ENCODE results near the gene APOC3.

GRCh38 chr11:116792869-116793771, 36.6 kb upstream of the APOC3 start:
- no peak for TF ChIP-seq EP300 (IDR thresholded peaks at IDR 0.05)
- TF ChIP-seq, protein P1, sequence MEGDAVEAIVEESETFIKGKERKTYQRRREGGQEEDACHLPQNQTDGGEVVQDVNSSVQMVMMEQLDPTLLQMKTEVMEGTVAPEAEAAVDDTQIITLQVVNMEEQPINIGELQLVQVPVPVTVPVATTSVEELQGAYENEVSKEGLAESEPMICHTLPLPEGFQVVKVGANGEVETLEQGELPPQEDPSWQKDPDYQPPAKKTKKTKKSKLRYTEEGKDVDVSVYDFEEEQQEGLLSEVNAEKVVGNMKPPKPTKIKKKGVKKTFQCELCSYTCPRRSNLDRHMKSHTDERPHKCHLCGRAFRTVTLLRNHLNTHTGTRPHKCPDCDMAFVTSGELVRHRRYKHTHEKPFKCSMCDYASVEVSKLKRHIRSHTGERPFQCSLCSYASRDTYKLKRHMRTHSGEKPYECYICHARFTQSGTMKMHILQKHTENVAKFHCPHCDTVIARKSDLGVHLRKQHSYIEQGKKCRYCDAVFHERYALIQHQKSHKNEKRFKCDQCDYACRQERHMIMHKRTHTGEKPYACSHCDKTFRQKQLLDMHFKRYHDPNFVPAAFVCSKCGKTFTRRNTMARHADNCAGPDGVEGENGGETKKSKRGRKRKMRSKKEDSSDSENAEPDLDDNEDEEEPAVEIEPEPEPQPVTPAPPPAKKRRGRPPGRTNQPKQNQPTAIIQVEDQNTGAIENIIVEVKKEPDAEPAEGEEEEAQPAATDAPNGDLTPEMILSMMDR (IDR thresholded peaks at IDR 0.05) = no peak
